Measurements from ENCODE around the gene PPFIBP2.

Gene PPFIBP2

DNA sequence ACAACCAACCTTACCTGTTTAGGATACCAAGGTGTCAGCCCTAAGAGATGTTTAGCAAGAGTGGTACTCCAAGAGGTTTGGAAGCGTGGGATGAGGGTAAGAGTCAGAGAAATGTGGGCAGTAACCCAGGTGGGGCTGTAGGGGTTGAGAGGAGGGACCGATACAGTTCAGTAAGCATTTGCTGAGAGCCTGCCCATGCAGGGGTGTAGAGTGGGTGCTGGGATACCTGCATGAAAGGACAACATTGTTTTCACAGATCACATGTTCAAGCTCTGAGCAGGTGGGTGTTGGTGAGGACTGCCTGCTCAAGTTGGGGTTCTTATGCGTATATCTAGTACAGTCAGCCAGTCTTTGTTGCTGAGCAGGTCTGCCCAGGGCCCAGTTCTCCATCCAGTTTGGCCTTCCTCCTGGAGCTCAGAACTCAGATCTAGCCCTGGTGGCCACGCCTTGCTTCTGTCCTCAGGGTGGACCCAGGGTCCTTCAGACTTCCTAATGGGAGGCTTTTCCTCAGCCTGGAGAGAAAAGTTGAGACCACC, 14.8 kb downstream of the PPFIBP2 start:
- DNase-seq = no peak

GRCh38 chr11:7530013-7530640, 16.3 kb downstream of the PPFIBP2 start:
- no peak for DNase-seq

- DNase-seq = no peak
Observed at GRCh38 chr11:7531011-7531410, 17.2 kb downstream of the PPFIBP2 start.

- no peak for DNase-seq
Observed at GRCh38 chr11:7532405-7533145, 18.8 kb downstream of the PPFIBP2 start.

GRCh38 chr11:7533199-7534041, 19.6 kb downstream of the PPFIBP2 start:
- no peak for DNase-seq

GRCh38 chr11:7534042-7534378, 20.2 kb downstream of the PPFIBP2 start:
- no peak for DNase-seq

DNA sequence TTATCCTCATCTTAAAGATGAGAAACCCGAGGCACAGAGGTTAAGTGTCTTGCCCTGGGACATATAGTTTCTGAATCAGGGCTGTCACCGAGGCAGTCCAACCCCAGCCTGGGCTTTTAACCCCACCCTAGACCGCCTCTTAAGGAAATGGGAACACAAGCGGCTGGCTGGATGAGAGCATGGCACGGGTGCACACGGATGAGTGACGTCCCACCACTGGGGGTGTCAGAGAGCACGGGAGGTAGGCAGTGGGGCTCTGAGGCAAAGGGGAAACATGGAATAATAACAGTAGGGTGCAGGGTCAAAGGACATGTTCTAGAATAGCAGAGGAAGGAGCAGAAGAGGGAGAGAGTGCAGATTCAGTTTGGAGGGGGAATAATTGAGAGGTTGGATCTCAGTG, 22.3 kb downstream of the PPFIBP2 start:
- DNase-seq = peak; percentile 10

GRCh38 chr11:7537265-7537664, 23.5 kb downstream of the PPFIBP2 start:
- DNase-seq = no peak

DNA sequence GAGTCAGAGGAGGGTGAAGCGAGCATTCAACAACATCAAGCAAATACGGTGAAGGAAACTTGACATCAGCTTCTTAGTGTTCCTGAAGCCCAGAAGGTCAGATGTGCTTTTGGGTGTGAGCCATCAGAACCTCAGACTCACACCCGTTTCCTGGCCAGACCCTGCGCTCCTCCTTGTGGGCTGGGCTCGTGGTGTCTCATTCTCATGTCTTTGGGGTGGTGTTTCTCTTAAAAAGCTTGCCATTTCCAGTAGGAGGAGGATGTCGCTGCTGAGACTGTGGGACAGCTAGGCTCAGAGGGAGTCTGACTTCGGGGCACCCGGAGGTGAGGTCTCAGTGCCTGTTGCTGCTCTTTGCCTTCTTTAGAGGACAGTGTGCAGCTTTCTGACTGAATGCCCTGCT, 24.2 kb downstream of the PPFIBP2 start:
- DNase-seq = no peak

GRCh38 chr11:7538466-7539454, 25.0 kb downstream of the PPFIBP2 start:
- DNase-seq = no peak

- DNase-seq = no peak
Observed at GRCh38 chr11:7540830-7541555, 27.2 kb downstream of the PPFIBP2 start.

GRCh38 chr11:7543302-7543701, 29.5 kb downstream of the PPFIBP2 start:
- DNase-seq = no peak

GRCh38 chr11:7544021-7544420, 30.2 kb downstream of the PPFIBP2 start:
- DNase-seq = no peak

GRCh38 chr11:7545611-7546010, 31.8 kb downstream of the PPFIBP2 start:
- DNase-seq = no peak

- DNase-seq = no peak
Observed at GRCh38 chr11:7546324-7546791, 32.6 kb downstream of the PPFIBP2 start.

- DNase-seq = no peak
Observed at GRCh38 chr11:7547687-7548086, 33.9 kb downstream of the PPFIBP2 start.

- no peak for DNase-seq
Observed at GRCh38 chr11:7548659-7549274, 35.0 kb downstream of the PPFIBP2 start.

DNA sequence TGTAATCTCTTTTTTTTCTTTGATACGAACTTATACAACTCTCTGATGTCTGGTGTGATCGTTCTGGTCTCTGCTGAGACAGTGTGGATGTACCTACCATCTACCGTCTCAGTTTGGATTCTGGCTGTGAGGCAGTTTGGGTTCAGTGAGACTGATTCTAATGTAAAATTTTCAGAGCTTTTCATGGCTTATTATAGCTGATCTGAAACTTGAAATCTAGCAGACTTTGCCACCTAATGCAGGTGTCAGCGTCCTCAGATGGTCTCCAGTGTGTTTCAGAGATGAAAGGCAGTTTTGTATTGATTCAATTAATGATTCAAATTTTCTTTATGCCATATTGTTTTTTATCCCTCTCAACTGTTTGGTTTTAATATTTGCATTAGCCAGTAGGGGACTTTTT, 35.9 kb downstream of the PPFIBP2 start:
- no peak for DNase-seq

- no peak for DNase-seq
Observed at GRCh38 chr11:7551571-7551970, 37.8 kb downstream of the PPFIBP2 start.

DNA sequence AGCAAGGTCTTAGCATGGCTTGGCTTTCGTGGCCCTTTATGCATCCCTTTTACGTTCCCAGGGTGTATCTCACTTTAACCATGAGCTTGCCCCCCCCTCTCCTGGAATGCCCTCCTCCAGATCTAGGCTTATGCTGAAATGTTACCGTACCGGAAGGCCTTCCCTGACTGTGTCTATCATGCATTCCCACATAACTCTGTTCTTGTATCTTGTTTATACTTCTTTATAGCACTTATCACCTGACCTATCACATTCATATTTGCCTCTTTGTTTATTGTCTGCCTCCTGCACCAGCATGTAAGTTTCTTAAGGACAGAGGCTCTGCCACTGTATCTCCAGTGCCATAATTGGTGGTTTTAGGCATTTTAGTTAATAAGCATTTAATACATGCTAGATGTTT, 38.9 kb downstream of the PPFIBP2 start:
- no peak for DNase-seq

- no peak for DNase-seq
Observed at GRCh38 chr11:7555052-7555699, 41.4 kb downstream of the PPFIBP2 start.
